SK-N-SH treated with all-trans-retinoic acid at 6 μM for 48 hours (cell line): ENCODE measurements around the gene SUFU.

ENCODE experiments used
- ATAC-seq: fragments of 200-7000 bp; cut with Tn5 transposase; 3 replicates; pipeline ENCODE4 v1.9.1; 2020; ENCODE audit warnings: mild to moderate bottlenecking, moderate library complexity
- ARNTL ChIP-seq: fragments of 450-650 bp; formaldehyde crosslinking; IDR thresholded peaks from 2 replicates; pipeline ENCODE4 v1.5.0; 2020; ENCODE audit warnings: low read depth, mild to moderate bottlenecking, moderate library complexity, borderline replicate concordance
- CREB5 ChIP-seq: fragments of 250-450 bp; sonication (Bioruptor Pico); IDR thresholded peaks from 2 replicates; pipeline ENCODE4 v1.5.1; 2020; ENCODE audit warnings: low read depth, mild to moderate bottlenecking, moderate library complexity
- CSDC2 ChIP-seq: fragments of 250-450 bp; sonication (Bioruptor Pico); IDR thresholded peaks from 2 replicates; pipeline ENCODE4 v1.5.0; 2020; ENCODE audit warnings: mild to moderate bottlenecking, moderate library complexity
- CSRNP3 ChIP-seq: fragments of 250-450 bp; sonication (Bioruptor Pico); IDR thresholded peaks from 2 replicates; pipeline ENCODE4 v1.5.1; 2021; ENCODE audit warnings: mild to moderate bottlenecking, moderate library complexity
- ESRRG ChIP-seq: fragments of 250-450 bp; sonication (Bioruptor Pico); IDR thresholded peaks from 2 replicates; pipeline ENCODE4 v1.6.1; 2021; ENCODE audit warnings: mild to moderate bottlenecking
- GLIS3 ChIP-seq: fragments of 250-450 bp; sonication (Bioruptor Pico); IDR thresholded peaks from 2 replicates; pipeline ENCODE4 v1.5.0; 2020; ENCODE audit warnings: mild to moderate bottlenecking, moderate library complexity
- ISL1 ChIP-seq: fragments of 250-450 bp; sonication (Bioruptor Pico); IDR thresholded peaks from 2 replicates; pipeline ENCODE4 v2.1.2; 2022; ENCODE audit warnings: mild to moderate bottlenecking, moderate library complexity
- OSR1 ChIP-seq: fragments of 250-450 bp; sonication (Bioruptor Pico); IDR thresholded peaks from 2 replicates; pipeline ENCODE4 v1.8.0; 2022; ENCODE audit warnings: moderate library complexity, mild to moderate bottlenecking, inconsistent platforms
- PATZ1 ChIP-seq: fragments of 250-450 bp; sonication (Bioruptor Pico); IDR thresholded peaks from 2 replicates; pipeline ENCODE4 v1.8.0; 2020; ENCODE audit warnings: mild to moderate bottlenecking, moderate library complexity, borderline replicate concordance
- POU6F1 ChIP-seq: fragments of 250-450 bp; sonication (Bioruptor Pico); IDR thresholded peaks from 2 replicates; pipeline ENCODE4 v1.8.0; 2021; ENCODE audit warnings: low read depth, mild to moderate bottlenecking, moderate library complexity, borderline replicate concordance
- PPARA ChIP-seq: fragments of 250-450 bp; sonication (Bioruptor Pico); IDR thresholded peaks from 2 replicates; pipeline ENCODE4 v1.5.0; 2020; ENCODE audit warnings: mild to moderate bottlenecking, borderline replicate concordance
- RARB ChIP-seq: fragments of 250-450 bp; sonication (Bioruptor Pico); IDR thresholded peaks from 2 replicates; pipeline ENCODE4 v1.8.0; 2021; ENCODE audit warnings: mild to moderate bottlenecking, moderate library complexity
- SNAI2 ChIP-seq: fragments of 250-450 bp; sonication (Bioruptor Pico); IDR thresholded peaks from 2 replicates; pipeline ENCODE4 v1.5.0; 2020; ENCODE audit warnings: mild to moderate bottlenecking, moderate library complexity
- TCF4 ChIP-seq: fragments of 250-450 bp; sonication (Bioruptor Pico); IDR thresholded peaks from 2 replicates; pipeline ENCODE4 v1.8.0; 2021; ENCODE audit warnings: mild to moderate bottlenecking, moderate library complexity, borderline replicate concordance
- TOX ChIP-seq: fragments of 250-450 bp; sonication (Bioruptor Pico); IDR thresholded peaks from 2 replicates; pipeline ENCODE4 v1.8.0; 2021; ENCODE audit warnings: mild to moderate bottlenecking, moderate library complexity, borderline replicate concordance
- TSHZ2 ChIP-seq: fragments of 250-450 bp; sonication (Bioruptor Pico); IDR thresholded peaks from 2 replicates; pipeline ENCODE4 v1.5.0; 2020; ENCODE audit warnings: mild to moderate bottlenecking, moderate library complexity
- ZC3H10 ChIP-seq: fragments of 250-450 bp; sonication (Bioruptor Pico); IDR thresholded peaks from 2 replicates; pipeline ENCODE4 v1.5.1; 2021; ENCODE audit warnings: mild to moderate bottlenecking, moderate library complexity
- ZFP3 ChIP-seq: fragments of 250-450 bp; sonication (Bioruptor Pico); IDR thresholded peaks from 2 replicates; pipeline ENCODE4 v1.5.0; 2020; ENCODE audit warnings: mild to moderate bottlenecking, moderate library complexity
- ZFP30 ChIP-seq: fragments of 450-650 bp; formaldehyde crosslinking; IDR thresholded peaks from 2 replicates; pipeline ENCODE4 v1.5.0; 2022; ENCODE audit warnings: mild to moderate bottlenecking, moderate library complexity
- ZNF565 ChIP-seq: fragments of 450-650 bp; formaldehyde crosslinking; conservative IDR thresholded peaks from 2 replicates; pipeline ENCODE4 v1.5.0; 2020; ENCODE audit warnings: low read depth, mild to moderate bottlenecking, moderate library complexity
- ZNF70 ChIP-seq: fragments of 450-650 bp; formaldehyde crosslinking; IDR thresholded peaks from 2 replicates; pipeline ENCODE4 v1.5.0; 2020; ENCODE audit warnings: mild to moderate bottlenecking, moderate library complexity
- ZNF8 ChIP-seq: fragments of 450-650 bp; formaldehyde crosslinking; IDR thresholded peaks from 2 replicates; pipeline ENCODE4 v1.5.0; 2020; ENCODE audit warnings: mild to moderate bottlenecking, moderate library complexity

SUFU gene

GRCh38 chr10:102624094-102624493 lies 120.3 kb downstream of the SUFU start:
- no peak for ATAC-seq
- TF ChIP-seq SNAI2 (CRISPR knock-in tag) = no peak

GRCh38 chr10:102624751-102625645 lies 121.2 kb downstream of the SUFU start:
- no peak for ATAC-seq
- TF ChIP-seq ZNF8 (no peak), ZFP3 (CRISPR knock-in tag) (no peak), CSRNP3 (CRISPR knock-in tag) (no peak), TOX (no peak), GLIS3 (CRISPR knock-in tag) (no peak), TCF4 (CRISPR knock-in tag) (no peak), RARB (CRISPR knock-in tag) (no peak), CSDC2 (no peak), ZNF70 (CRISPR knock-in tag) (no peak), TSHZ2 (CRISPR knock-in tag) (no peak), ESRRG (CRISPR knock-in tag) (no peak), SNAI2 (CRISPR knock-in tag) (no peak), POU6F1 (CRISPR knock-in tag) (no peak), ZC3H10 (no peak), CREB5 (CRISPR knock-in tag) (no peak), ZFP30 (CRISPR knock-in tag) (no peak), OSR1 (CRISPR knock-in tag) (no peak)

- no peak for ATAC-seq
Observed at GRCh38 chr10:102626026-102626685, 122.4 kb downstream of the SUFU start.

More at GRCh38 chr10:102626026-102626685, 122.4 kb downstream of the SUFU start:
- TF ChIP-seq POU6F1 (CRISPR knock-in tag) = no peak
- no peak for TF ChIP-seq ISL1 (CRISPR knock-in tag)
- no peak for TF ChIP-seq ZFP30 (CRISPR knock-in tag)
- TF ChIP-seq PPARA = no peak
- TF ChIP-seq ZFP3 (CRISPR knock-in tag) = no peak
- TF ChIP-seq OSR1 (CRISPR knock-in tag) = no peak
- no peak for TF ChIP-seq CSRNP3 (CRISPR knock-in tag)
- TF ChIP-seq ARNTL = no peak
- no peak for TF ChIP-seq ZNF565 (CRISPR knock-in tag)
- no peak for TF ChIP-seq GLIS3 (CRISPR knock-in tag)
- TF ChIP-seq CREB5 (CRISPR knock-in tag) = no peak
- TF ChIP-seq SNAI2 (CRISPR knock-in tag) = no peak
- no peak for TF ChIP-seq PATZ1 (CRISPR knock-in tag)
- no peak for TF ChIP-seq ZNF70 (CRISPR knock-in tag)
